ENCODE data around the gene CLDN12. TPM values are rescaled to one million over a fixed set of nuclear protein-coding genes. Genes with fewer than 3 reads are reported as not detected.

Gene CLDN12
- total and polyA plus RNA-seq, 2 of the 13 experiments (the other 11 are each of a cell fraction or from before 2014, with no cell fraction given): 44.1 to 114 TPM

GRCh38 chr7:90403174-90404113 is at the start of gene CLDN12 (continued):
- TF ChIP-seq CSRNP2 (CRISPR knock-in tag; conservative IDR thresholded peaks at IDR 0.05; ENCODE audit: low read depth): no peak
- no peak for TF ChIP-seq ZNF777 (CRISPR knock-in tag; IDR thresholded peaks at IDR 0.05)
- TF ChIP-seq ZNF652 (CRISPR knock-in tag; IDR thresholded peaks at IDR 0.05; ENCODE audit: borderline replicate concordance, low read depth): no peak
- TF ChIP-seq ZNF646 (CRISPR knock-in tag; IDR thresholded peaks at IDR 0.05): no peak
- no peak for TF ChIP-seq ZMYM2 (CRISPR knock-in tag; IDR thresholded peaks at IDR 0.05)
- TF ChIP-seq STAT5B (CRISPR knock-in tag; IDR thresholded peaks at IDR 0.05): no peak
- no peak for TF ChIP-seq ZNF710 (CRISPR knock-in tag; IDR thresholded peaks at IDR 0.05; ENCODE audit: borderline replicate concordance)
- no peak for TF ChIP-seq ZNF749 (CRISPR knock-in tag; IDR thresholded peaks at IDR 0.05; ENCODE audit: borderline replicate concordance)
- TF ChIP-seq HNF4G (IDR thresholded peaks at IDR 0.05; ENCODE audit: borderline replicate concordance, low read depth, low read length): no peak
- TF ChIP-seq HNF4G (CRISPR knock-in tag; IDR thresholded peaks at IDR 0.05; ENCODE audit: borderline replicate concordance, low read depth): no peak
- TF ChIP-seq TFDP2 (CRISPR knock-in tag; IDR thresholded peaks at IDR 0.05): no peak; the same call in 1 of the 2 replicates
- TF ChIP-seq FOXJ3 (CRISPR knock-in tag; IDR thresholded peaks at IDR 0.05; ENCODE audit: borderline replicate concordance): no peak
- no peak for TF ChIP-seq TCF12 (IDR thresholded peaks at IDR 0.05)
- TF ChIP-seq TCF12 (CRISPR knock-in tag; IDR thresholded peaks at IDR 0.05): no peak
- no peak; the same call in 1 of the 2 replicates for TF ChIP-seq SALL2 (CRISPR knock-in tag; IDR thresholded peaks at IDR 0.05)
- TF ChIP-seq MBD4 (IDR thresholded peaks at IDR 0.05; ENCODE audit: borderline replicate concordance, low read length): no peak
- no peak for TF ChIP-seq TOE1 (CRISPR knock-in tag; IDR thresholded peaks at IDR 0.05)
- TF ChIP-seq BORCS8-MEF2B (CRISPR knock-in tag; IDR thresholded peaks at IDR 0.05): no peak

All from HepG2 (cell line).